DMS 273 (cell line): ENCODE measurements around the gene PHACTR4.
A peak's percentile ranks its signal among the peaks of the same experiment; 100 is the strongest.
"Not testable (repeated sequence)": the region's sequence is repeated elsewhere in the genome, so short reads cannot be mapped to it uniquely, and the experiment has no call there.

ENCODE experiments used
- DNase-seq: peaks from one replicate; lab custom pipeline; 2025; ENCODE audit not compliant: unreplicated experiment; lab: John Stamatoyannopoulos, UW

The PHACTR4 gene

DNA sequence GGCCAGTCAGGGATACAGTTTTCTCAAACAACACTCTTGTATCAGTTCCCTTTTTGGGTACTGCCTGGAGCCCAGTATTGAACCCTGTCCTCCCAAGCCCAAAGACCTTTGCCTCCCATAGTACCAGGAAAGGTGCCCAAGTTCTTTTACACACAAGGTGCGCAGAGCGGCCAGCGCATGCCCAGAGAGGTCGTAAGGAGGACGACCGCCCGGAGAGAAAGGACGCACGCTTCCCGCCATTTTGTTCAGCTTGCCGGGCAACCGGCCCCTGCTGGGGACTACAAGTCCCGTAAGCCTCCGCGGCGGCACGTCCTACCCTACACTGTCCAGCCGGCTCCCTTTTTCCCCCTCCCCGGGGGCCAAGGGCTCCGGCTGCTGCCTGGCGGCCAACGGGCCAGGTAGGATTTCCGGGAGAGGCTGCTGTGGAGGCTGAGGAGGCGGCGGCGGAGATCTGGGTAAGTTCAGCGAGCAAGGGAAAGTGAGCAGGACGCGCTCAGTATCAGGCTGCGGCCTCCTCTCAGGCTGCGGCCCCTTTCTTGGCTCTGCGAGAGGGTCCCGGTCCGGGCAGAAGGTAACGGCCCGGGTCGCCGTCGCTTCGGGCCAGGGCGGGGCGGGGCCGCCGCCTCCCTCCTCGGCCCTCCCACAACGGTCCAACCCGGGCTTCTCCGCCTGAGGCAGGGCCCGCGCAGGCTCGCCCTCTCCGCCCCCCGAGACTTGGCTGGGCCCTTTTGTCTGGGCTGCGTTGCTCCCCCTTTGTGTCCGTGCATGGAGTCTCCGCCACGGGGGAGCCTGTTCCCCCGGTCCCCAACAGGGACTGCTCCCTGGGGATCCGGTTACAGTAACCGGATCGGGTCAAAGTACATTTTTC lies at the start of gene PHACTR4:
Gene PHACTR4, plus strand, starts transcription at position 370 of the 868 bp plus-strand sequence. CDS start 37,708 bp downstream, outside the sequence.
- DNase-seq, result peak; percentile 98

DNA sequence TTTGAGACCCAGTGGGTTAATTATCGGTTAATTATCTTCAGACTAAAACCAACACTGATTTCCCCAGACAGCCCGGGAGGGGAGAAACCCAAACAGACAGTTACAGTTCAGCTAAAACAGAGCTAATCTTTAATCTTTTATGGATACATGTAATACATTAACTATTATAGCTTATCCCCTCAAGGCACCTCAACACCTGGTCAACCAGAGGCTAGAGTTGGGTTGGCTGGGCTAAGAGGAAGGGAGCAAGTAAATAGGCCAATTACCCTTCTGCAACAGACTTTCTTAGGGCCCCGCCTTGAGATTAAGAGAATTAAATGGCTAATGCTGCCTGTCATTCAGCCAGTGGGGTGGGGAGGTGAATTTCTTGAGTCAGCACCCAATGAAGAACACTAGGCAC lies 47.3 kb upstream of the PHACTR4 start:
- DNase-seq, result peak; percentile 20

- no peak for DNase-seq
Observed at GRCh38 chr1:28323720-28324119, 45.8 kb upstream of the PHACTR4 start.

DNA sequence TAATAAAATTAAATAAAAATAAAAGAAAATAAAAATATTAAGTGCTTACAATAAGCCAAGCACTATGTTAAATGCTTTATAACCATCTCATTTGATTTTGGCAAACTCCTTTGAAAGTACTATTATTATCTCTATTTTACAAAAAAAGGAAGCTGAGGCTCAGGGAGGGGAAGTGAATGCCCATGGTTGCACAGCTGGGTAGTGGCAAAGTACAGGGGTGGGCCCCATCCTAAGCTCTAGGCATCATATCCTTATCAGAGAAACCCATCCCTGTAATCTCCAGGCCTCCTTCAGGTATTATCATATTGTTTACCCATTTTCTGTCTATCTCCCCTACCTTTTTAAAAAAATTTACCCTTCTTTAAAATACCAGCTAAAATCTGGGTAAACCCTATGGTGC lies 43.0 kb upstream of the PHACTR4 start:
- no peak for DNase-seq

- no peak for DNase-seq
Observed at GRCh38 chr1:28326984-28327383, 42.6 kb upstream of the PHACTR4 start.

DNA sequence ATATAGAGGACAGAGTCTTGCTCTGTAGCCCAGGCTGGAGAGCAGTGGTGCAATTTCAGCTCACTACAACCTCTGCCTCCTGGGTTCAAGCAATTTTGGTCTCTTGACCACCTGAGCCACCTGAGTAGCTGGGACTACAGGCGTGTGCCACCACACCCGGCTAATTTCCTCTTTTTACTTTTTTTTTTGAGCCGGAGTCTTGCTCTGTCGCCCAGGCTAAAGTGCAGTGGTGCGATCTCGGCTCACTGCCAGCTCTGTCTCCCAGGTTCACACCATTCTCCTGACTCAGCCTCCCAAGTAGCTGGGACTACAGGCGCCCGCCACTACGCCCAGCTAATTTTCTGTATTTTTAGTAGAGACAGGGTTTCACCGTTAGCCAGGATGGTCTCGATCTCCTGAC lies 42.1 kb upstream of the PHACTR4 start:
- not testable (repeated sequence) for DNase-seq

DNA sequence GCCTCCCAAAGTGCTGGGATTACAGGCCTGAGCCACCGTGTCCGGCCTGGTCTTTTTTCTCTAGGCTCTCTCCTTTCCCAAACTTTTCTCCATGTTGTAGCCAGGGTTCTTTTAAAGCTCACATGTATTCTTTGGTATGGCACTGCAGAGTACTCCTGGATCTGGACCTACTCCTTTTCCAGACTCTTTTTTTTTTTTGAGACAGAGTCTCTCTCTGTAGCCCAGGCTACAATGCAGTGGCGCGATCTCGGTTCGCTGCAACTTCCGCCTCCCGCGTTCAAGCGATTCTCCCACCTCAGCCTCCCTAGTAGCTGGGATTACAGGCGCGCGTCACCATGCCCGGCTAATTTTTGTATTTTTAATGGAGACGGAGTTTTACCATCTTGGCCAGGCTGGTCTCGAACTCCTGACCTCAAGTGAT lies 41.3 kb upstream of the PHACTR4 start:
- DNase-seq, result no peak

GRCh38 chr1:28329395-28330153 lies 40.0 kb upstream of the PHACTR4 start:
- DNase-seq, result peak; percentile 67

DNA sequence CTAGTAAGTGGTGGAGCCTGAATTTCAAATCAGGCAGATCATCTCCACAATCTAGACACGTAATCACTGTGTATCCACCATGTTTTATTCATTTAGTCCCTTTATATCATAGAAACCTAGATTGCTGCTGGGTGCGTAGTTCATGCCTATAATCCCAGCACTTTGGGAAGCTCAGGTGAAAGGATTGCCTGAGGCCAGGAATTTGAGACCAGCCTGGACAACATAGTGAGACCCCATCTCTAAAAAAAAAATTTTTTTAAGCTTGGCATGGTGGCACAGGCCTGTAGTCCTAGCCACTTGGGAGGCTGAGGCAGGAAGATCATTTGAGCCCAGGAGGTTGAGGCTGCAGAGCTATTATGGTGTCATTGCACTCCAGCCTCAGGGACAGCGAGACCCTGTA lies 30.6 kb upstream of the PHACTR4 start:
- DNase-seq, result no peak

GRCh38 chr1:28339551-28339950 lies 30.0 kb upstream of the PHACTR4 start:
- DNase-seq, result no peak

GRCh38 chr1:28340221-28340974 lies 29.1 kb upstream of the PHACTR4 start:
- no peak for DNase-seq

- no peak for DNase-seq
Observed at GRCh38 chr1:28341591-28341990, 27.9 kb upstream of the PHACTR4 start.

DNA sequence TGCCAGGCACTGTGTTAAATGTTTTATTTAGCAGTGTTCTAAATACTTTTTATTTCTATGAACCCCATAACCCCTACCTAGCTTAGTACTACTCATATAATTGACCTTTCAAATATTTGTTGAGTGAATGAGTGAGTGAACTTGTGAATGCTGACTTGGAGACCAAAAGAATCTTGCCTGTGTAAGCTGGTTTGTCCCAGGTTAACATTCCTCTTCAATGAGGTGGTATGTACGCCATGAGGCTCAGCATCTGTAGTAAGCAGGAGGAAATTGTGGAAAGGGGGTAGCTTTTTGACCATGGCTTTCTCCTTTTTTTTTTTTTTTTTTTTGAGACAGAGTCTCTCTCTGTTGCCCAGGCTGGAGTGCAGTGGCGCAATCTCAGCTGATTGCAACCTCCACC lies 26.1 kb upstream of the PHACTR4 start:
- no peak for DNase-seq

GRCh38 chr1:28353248-28353810 lies 16.2 kb upstream of the PHACTR4 start:
- DNase-seq, result not testable (repeated sequence)

- DNase-seq, result no peak
Observed at GRCh38 chr1:28354121-28354520, 15.4 kb upstream of the PHACTR4 start.

DNA sequence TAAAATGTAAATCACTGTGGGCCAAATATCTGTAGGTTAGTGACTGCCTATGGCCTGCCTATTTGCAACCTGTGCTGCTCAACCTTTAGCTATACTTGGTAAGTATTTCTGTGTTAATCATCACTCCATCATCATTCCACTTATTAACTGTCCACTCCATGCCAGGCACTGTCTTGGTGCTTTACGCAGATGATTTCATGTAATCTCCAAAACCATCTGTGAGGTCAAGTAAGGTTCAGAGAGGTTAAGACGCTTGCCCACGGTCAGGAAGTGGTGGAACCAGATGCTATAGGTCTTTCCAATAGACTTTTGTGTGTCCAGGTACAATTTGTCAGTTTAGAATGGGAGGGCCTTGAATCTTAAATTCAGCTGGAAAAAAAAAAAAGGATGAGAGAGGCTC lies 10.8 kb upstream of the PHACTR4 start:
- DNase-seq, result no peak

DNA sequence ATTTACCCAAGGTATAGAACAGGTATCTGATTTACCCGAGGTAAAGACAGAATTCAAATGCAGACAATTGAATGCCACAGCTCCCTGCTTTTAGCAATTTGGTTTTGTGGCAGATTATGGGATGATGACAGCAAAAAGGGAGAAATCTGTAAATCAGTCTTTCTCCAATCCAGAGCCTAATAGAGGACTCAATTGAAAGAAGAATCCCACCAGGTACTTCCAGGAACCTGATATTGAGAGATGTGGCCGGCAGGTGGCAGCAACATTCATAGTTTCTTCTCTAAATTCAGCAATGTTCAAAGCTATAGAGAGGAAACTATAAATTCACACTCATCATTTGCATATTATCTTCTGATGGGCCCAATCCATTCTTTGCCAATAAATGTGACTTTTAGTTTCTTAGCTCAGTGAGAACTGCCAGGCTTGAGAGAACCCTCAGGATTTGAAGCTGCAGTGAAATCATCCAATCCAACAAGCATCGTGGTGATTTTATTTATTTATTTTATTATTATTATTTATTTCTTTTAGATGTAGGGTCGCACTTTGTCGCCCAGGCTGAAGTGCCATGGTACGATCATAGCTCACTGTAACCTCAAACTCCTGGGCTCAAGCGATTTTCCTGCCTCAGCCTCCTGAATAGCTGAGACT lies 9.8 kb upstream of the PHACTR4 start:
- DNase-seq, result peak; percentile 80

DNA sequence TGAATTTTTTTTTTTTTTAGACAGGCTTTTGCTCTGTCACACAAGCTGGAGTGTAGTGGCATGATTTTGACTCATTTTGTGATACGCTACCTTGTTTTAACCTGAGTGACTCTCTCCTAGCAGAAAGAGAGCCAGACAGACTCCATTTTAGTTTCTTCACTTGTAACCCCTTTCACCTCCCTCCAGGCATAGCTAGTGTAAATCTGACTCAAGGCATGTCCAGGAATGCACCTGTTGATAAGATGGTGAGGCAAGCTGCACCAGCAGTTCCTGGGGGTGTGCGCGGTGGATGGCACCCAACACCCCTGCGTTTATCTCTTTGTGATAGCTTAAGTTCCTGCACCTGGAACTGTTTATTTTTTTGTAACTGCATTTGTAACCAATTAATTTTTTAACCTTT lies 4.7 kb upstream of the PHACTR4 start:
- no peak for DNase-seq

DNA sequence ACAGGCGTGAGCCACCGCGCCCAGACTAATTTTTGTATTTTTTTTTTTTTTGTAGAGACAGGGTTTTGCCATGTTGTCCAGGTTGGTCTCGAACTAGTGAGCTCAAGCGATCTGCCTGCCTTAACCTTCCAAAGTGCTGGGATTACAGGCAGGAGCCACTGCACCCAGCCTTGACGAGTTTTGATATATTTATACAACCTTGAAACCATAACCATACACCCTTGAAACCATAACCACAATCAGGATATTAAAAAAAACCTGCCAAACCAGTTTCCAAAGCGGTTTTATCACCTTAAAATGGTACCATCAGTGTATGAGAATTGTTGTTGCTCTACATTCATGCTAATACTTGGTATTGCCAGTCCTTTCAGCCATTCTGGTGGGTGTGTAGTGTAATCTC lies 3.7 kb upstream of the PHACTR4 start:
- no peak for DNase-seq

GRCh38 chr1:28368608-28369007 lies 932 bp upstream of the PHACTR4 start:
- DNase-seq, result not testable (repeated sequence)
